Activated naive CD8-positive, alpha-beta T cell treated with anti-CD3 and anti-CD28 coated beads, Interleukin-2, amount 50 U/mL, for 24 hours (primary cell): ENCODE data around the gene PCDH15.

Source experiments
- ATAC-seq: fragments of 150-1000 bp; cut with Tn5 transposase; one replicate; pipeline ENCODE4 v1.10.0; 2021
- DNase-seq: peaks from one replicate; pipeline ENCODE4 v3.0.0; 2021
- H3K27ac Mint-ChIP-seq: one replicate; pipeline ENCODE4 v1.8.0; 2021; ENCODE audit warnings: mild to moderate bottlenecking, mixed read lengths
- H3K27me3 Mint-ChIP-seq: one replicate; pipeline ENCODE4 v1.8.0; 2021; ENCODE audit warnings: mixed read lengths
- H3K36me3 Mint-ChIP-seq: one replicate; pipeline ENCODE4 v1.8.0; 2021; ENCODE audit warnings: low read depth, mixed read lengths
- H3K4me1 Mint-ChIP-seq: one replicate; pipeline ENCODE4 v1.8.0; 2021; ENCODE audit warnings: mixed read lengths
- H3K4me3 Mint-ChIP-seq: one replicate; pipeline ENCODE4 v1.8.0; 2021; ENCODE audit warnings: mild to moderate bottlenecking, moderate library complexity, mixed read lengths
- H3K9me3 Mint-ChIP-seq: one replicate; pipeline ENCODE4 v1.8.0; 2021; ENCODE audit warnings: mixed read lengths

Gene PCDH15

GRCh38 chr10:54318470-54318869, 482.6 kb downstream of the PCDH15 start:
- H3K4me3 Mint-ChIP-seq = no peak overlapping the region
- H3K36me3 Mint-ChIP-seq = no peaks in the 10 kb centered on the region
- no peaks in the 10 kb centered on the region for H3K4me1 Mint-ChIP-seq
- no peak overlapping the region for H3K27ac Mint-ChIP-seq
- H3K27me3 Mint-ChIP-seq = no peaks in the 10 kb centered on the region
- DNase-seq = no peak
- H3K9me3 Mint-ChIP-seq = peaks cover 12% of the 10 kb centered on the region
- ATAC-seq = no peak

DNA sequence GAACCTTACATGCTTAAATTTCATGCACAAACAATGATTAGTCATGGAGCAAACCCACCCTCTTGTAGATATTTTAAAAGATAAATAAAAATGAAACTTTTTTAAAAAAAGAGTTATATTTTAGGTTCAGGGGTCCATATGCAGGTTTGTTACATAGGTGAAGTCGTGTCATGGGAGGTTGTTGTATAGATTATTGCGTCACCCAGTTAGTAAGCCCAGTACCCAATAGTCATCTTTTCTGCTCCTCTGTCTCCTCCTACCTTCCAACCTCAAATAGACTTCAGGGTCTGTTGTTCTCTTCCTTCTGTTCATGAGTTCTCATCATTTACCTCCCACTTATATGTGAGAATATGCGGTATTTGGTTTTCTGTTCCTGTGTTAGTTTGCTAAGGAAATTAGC, 486.6 kb downstream of the PCDH15 start:
- Mint-ChIP-seq H3K36me3 (no peaks in the 10 kb centered on the region), H3K27ac (no peak overlapping the region), H3K4me3 (no peak overlapping the region), H3K27me3 (no peaks in the 10 kb centered on the region), H3K9me3 (peaks cover 17% of the 10 kb centered on the region), H3K4me1 (no peaks in the 10 kb centered on the region)
- DNase-seq (no peak), ATAC-seq (no peak)

- ATAC-seq = no peak
- H3K27ac Mint-ChIP-seq = no peak overlapping the region
- H3K36me3 Mint-ChIP-seq = no peaks in the 10 kb centered on the region
- H3K9me3 Mint-ChIP-seq = peaks cover 10% of the 10 kb centered on the region
- DNase-seq = no peak
- H3K4me3 Mint-ChIP-seq = no peak overlapping the region
- H3K4me1 Mint-ChIP-seq = no peaks in the 10 kb centered on the region
- H3K27me3 Mint-ChIP-seq = no peaks in the 10 kb centered on the region
Observed at GRCh38 chr10:54284526-54285193, 516.4 kb downstream of the PCDH15 start.

DNA sequence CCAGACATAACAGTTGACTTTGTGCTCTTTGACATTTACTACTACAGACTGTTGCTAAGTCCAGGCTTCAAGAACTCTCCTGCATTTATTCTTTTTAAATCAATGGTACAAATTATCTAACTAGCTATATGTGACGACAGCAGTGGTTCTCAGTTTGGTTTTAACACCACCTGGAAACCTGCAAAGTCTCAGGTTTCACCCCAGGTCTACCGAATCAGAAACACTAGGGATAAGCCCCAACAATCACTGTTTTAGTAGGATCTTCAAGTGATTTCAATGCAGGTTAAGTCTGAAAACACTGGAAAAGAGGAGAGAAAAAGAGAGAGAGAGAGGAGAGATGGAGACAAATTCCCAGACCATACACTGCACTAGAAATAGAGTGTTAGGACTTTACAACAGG, 519.0 kb downstream of the PCDH15 start:
- Mint-ChIP-seq H3K27ac (no peak overlapping the region), H3K9me3 (peaks cover 7% of the 10 kb centered on the region), H3K27me3 (no peaks in the 10 kb centered on the region), H3K4me1 (no peaks in the 10 kb centered on the region), H3K36me3 (no peaks in the 10 kb centered on the region), H3K4me3 (no peak overlapping the region)
- ATAC-seq = no peak
- no peak for DNase-seq

DNA sequence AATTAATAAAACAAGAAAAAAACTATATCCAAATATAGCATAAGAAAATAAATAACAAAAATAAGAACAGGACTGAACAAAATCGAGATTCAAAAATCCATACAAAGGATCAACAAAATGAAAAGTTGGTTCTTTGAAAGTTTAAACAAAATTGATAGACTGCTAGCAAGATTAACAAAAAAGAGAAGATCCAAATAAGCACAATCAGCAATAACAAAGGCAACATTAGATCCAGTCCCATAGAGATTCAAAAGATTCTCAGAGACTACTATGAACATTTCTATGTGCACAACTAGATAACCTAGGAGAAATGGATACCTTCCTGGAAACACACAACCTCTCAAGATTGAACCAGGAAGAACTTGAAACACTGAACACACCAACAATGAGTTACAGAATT, 534.6 kb downstream of the PCDH15 start:
- ATAC-seq = no peak
- Mint-ChIP-seq H3K36me3 (no peaks in the 10 kb centered on the region), H3K27ac (no peak overlapping the region), H3K4me1 (no peaks in the 10 kb centered on the region), H3K9me3 (peaks cover 6% of the 10 kb centered on the region), H3K4me3 (no peak overlapping the region), H3K27me3 (no peaks in the 10 kb centered on the region)
- no peak for DNase-seq

GRCh38 chr10:54262726-54263125, 538.3 kb downstream of the PCDH15 start:
- no peak for ATAC-seq
- no peaks in the 10 kb centered on the region for H3K36me3 Mint-ChIP-seq
- no peak overlapping the region for H3K27ac Mint-ChIP-seq
- no peaks in the 10 kb centered on the region for H3K4me1 Mint-ChIP-seq
- H3K9me3 Mint-ChIP-seq = no peaks in the 10 kb centered on the region
- no peak for DNase-seq
- H3K4me3 Mint-ChIP-seq = no peak overlapping the region
- H3K27me3 Mint-ChIP-seq = no peaks in the 10 kb centered on the region

GRCh38 chr10:54259104-54259503, 541.9 kb downstream of the PCDH15 start:
- H3K9me3 Mint-ChIP-seq = peaks cover 4% of the 10 kb centered on the region
- DNase-seq (no peak), ATAC-seq (no peak)
- no peak overlapping the region for H3K27ac Mint-ChIP-seq
- no peak overlapping the region for H3K4me3 Mint-ChIP-seq
- no peaks in the 10 kb centered on the region for H3K4me1 Mint-ChIP-seq
- no peaks in the 10 kb centered on the region for H3K36me3 Mint-ChIP-seq
- H3K27me3 Mint-ChIP-seq = no peaks in the 10 kb centered on the region

DNA sequence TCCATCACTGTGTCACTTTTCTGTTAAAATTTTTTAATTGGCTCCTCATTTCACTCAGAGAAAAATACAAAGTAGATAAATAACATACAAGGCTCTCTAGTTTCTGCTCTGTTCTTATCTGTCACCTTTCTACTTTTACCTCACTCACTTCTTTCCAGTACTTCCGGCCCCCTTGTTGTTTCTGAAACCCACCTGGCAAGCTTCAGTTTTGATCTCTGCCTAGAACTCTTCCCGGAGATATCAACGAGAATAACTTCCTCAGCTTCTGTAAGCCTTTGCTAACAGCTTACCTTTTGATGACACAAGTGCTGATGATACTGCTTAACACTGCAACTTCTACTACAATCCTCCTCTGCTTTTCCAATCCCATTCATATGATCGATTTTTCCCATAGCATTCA, 566.2 kb downstream of the PCDH15 start:
- Mint-ChIP-seq H3K9me3 (peaks cover 6% of the 10 kb centered on the region), H3K36me3 (no peaks in the 10 kb centered on the region), H3K4me1 (no peaks in the 10 kb centered on the region), H3K4me3 (no peak overlapping the region), H3K27me3 (no peaks in the 10 kb centered on the region), H3K27ac (no peak overlapping the region)
- ATAC-seq (no peak), DNase-seq (no peak)

DNA sequence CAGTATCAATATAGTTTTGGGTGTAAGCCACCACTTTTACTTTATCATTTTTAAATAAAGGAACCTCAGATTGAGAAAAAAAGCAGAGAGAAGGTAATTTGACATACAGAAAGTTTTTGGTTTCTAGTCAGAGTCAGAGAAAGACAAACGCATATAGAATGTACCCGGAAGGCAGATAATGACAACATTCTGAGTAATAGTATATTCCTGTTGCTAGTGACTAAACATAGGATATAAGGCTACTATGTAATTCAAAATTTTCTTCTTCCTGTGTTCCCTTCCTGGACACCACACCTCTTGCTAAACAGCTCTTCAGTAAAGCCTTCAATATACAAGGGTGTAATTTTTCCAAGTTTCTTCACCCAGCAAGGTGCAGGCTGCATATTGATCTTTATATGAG, 597.6 kb downstream of the PCDH15 start:
- DNase-seq (no peak), ATAC-seq (no peak)
- Mint-ChIP-seq H3K27me3 (no peaks in the 10 kb centered on the region), H3K36me3 (no peaks in the 10 kb centered on the region), H3K4me3 (no peak overlapping the region), H3K27ac (no peak overlapping the region), H3K9me3 (peaks cover 17% of the 10 kb centered on the region), H3K4me1 (no peaks in the 10 kb centered on the region)

DNA sequence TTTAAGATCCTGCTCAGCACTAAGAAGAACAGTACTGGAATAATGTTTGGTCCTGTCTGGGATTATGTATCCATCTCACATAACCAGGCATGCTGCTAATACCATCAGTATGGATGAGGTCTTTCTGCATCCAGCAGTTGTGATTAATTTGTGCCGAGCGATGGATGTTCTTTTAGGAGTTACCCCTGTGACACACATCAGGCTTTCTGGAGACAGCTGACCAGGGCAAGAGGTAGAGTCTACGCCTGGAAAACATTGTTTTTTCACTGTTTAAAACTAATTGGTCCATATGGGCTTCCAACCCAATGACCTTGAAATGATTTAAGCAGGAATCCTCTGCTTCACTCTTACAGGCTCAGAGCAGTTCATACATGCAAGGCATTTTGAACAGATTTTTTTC, 603.0 kb downstream of the PCDH15 start:
- Mint-ChIP-seq H3K27ac (no peak overlapping the region), H3K27me3 (no peaks in the 10 kb centered on the region), H3K4me1 (no peaks in the 10 kb centered on the region), H3K4me3 (no peak overlapping the region), H3K36me3 (no peaks in the 10 kb centered on the region), H3K9me3 (peaks cover 18% of the 10 kb centered on the region)
- DNase-seq = no peak
- no peak for ATAC-seq

GRCh38 chr10:54194806-54195205, 606.2 kb downstream of the PCDH15 start:
- Mint-ChIP-seq H3K27me3 (no peaks in the 10 kb centered on the region), H3K27ac (no peak overlapping the region), H3K4me1 (no peaks in the 10 kb centered on the region), H3K4me3 (no peak overlapping the region), H3K9me3 (peaks cover 10% of the 10 kb centered on the region), H3K36me3 (no peaks in the 10 kb centered on the region)
- DNase-seq = no peak
- ATAC-seq = no peak

DNA sequence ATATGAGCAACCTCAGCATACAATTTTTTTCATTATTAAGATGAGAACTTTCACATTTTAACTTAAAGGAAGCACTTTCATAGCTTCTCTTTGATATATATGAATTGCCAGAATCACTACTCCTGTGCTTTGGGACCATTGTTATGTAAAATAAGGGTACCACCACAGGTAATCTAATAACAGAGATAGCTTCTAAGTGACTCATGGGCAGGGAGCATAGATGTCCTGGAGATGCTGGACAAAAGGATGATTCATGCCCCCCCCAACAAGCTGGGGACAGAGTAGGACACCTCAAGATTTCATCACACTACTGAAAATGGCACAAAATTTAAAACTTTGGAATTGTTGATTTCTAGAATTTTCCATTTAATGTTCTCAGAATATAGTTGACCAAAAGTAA, 641.1 kb downstream of the PCDH15 start:
- DNase-seq = no peak
- Mint-ChIP-seq H3K36me3 (no peaks in the 10 kb centered on the region), H3K27me3 (no peaks in the 10 kb centered on the region), H3K4me3 (no peak overlapping the region), H3K27ac (no peak overlapping the region), H3K4me1 (no peaks in the 10 kb centered on the region), H3K9me3 (peaks cover 23% of the 10 kb centered on the region)
- ATAC-seq = no peak

GRCh38 chr10:54148508-54148907, 652.5 kb downstream of the PCDH15 start:
- DNase-seq = no peak
- no peak overlapping the region for H3K27ac Mint-ChIP-seq
- H3K27me3 Mint-ChIP-seq = no peaks in the 10 kb centered on the region
- H3K4me3 Mint-ChIP-seq = no peak overlapping the region
- peaks cover 5% of the 10 kb centered on the region for H3K9me3 Mint-ChIP-seq
- no peak for ATAC-seq
- H3K4me1 Mint-ChIP-seq = no peaks in the 10 kb centered on the region
- H3K36me3 Mint-ChIP-seq = no peaks in the 10 kb centered on the region

DNA sequence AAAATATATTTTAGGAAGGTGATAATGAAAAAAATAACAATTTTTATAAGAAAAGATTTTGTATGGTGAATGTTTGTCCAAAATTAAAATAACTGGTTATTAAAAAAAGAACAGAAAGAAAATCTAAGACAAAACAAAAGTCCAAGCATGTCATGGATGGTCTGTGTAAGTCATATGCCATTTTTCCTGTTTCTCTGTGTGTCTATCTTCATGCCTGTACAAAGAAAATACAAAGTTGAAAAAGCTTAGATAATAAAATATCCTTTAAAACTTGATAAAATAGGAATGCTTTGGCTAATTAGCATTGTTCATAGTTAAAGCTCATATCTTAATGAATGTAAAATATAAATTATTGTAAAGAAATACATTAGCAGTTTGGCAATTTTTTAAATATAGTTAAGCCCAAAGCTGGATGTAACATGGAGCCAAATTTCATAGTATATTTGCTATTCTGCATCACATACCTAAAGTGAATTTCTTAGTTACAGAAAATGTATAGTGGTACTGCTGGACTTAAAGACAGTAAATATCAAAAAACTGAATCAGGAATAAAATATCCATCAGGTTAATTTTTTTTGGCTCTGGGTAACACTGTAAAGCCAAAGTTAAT, 661.1 kb downstream of the PCDH15 start:
- H3K9me3 Mint-ChIP-seq = peaks cover 17% of the 10 kb centered on the region
- ATAC-seq (no peak), DNase-seq (no peak)
- no peak overlapping the region for H3K27ac Mint-ChIP-seq
- no peaks in the 10 kb centered on the region for H3K4me1 Mint-ChIP-seq
- no peak overlapping the region for H3K4me3 Mint-ChIP-seq
- H3K27me3 Mint-ChIP-seq = no peaks in the 10 kb centered on the region
- H3K36me3 Mint-ChIP-seq = no peaks in the 10 kb centered on the region

- Mint-ChIP-seq H3K4me1 (no peaks in the 10 kb centered on the region), H3K27me3 (no peaks in the 10 kb centered on the region), H3K4me3 (no peak overlapping the region), H3K36me3 (no peaks in the 10 kb centered on the region), H3K9me3 (peaks cover 17% of the 10 kb centered on the region), H3K27ac (no peak overlapping the region)
- DNase-seq (no peak), ATAC-seq (no peak)
Observed at GRCh38 chr10:54137396-54137795, 663.6 kb downstream of the PCDH15 start.

- Mint-ChIP-seq H3K27me3 (no peaks in the 10 kb centered on the region), H3K27ac (no peak overlapping the region), H3K4me1 (no peaks in the 10 kb centered on the region), H3K4me3 (no peak overlapping the region), H3K9me3 (peaks cover 11% of the 10 kb centered on the region), H3K36me3 (no peaks in the 10 kb centered on the region)
- DNase-seq (no peak), ATAC-seq (no peak)
Observed at GRCh38 chr10:54133203-54133602, 667.8 kb downstream of the PCDH15 start.
